ENCODE measurements around the gene MMS19. TPM values are rescaled to one million over a fixed set of nuclear protein-coding genes. Genes with fewer than 3 reads are reported as not detected.
A peak's percentile ranks its signal among the peaks of the same experiment; 100 is the strongest.
"Not testable (repeated sequence)": the region's sequence is repeated elsewhere in the genome, so short reads cannot be mapped to it uniquely, and the experiment has no call there.

The MMS19 gene
- total and polyA plus RNA-seq, 11 donors = 30.2 to 63.5 (median 48.1) TPM

GRCh38 chr10:97532935-97533671, 34.9 kb upstream of the MMS19 start:
- Histone ChIP-seq H3K4me1 (peaks cover 0 to 7% (median 0%) of the 10 kb centered on the region in 12 donors), H3K4me3 (no peak overlapping the region), H3K27ac (no peak overlapping the region), H3K9me3 (no peaks in the 10 kb centered on the region), H3K36me3 (no peaks in the 10 kb centered on the region), H3K27me3 (no peaks in the 10 kb centered on the region)
- intact Hi-C loops (cut with DNase I) = no loop called here
- DNase-seq = no peak
- TF ChIP-seq CTCF (IDR thresholded peaks at IDR 0.05) (no peak), POLR2A (IDR thresholded peaks at IDR 0.05) (no peak)
- 80 to 90% (median 84%) methylated on average over 8 to 12 of the region's 12 CpGs for WGBS, 4 donors
- ATAC-seq = peak in 1 of 4 donors; percentile 21

GRCh38 chr10:97531401-97531986, 33.3 kb upstream of the MMS19 start:
- no peak for DNase-seq
- Histone ChIP-seq H3K36me3 (no peaks in the 10 kb centered on the region), H3K4me1 (peaks cover 0 to 14% (median 0%) of the 10 kb centered on the region in 12 donors), H3K4me3 (no peak overlapping the region), H3K9me3 (no peaks in the 10 kb centered on the region), H3K27me3 (no peaks in the 10 kb centered on the region), H3K27ac (no peak overlapping the region)
- no peak for TF ChIP-seq POLR2A (IDR thresholded peaks at IDR 0.05)
- TF ChIP-seq CTCF (IDR thresholded peaks at IDR 0.05) = no peak
- ATAC-seq = no peak
- intact Hi-C loops (cut with DNase I) = no loop called here
- WGBS, 4 donors = 87 to 95% (median 92%) methylated on average over 9 to 10 of the region's 10 CpGs

GRCh38 chr10:97529685-97530465, 31.7 kb upstream of the MMS19 start:
- H3K4me3 ChIP-seq = no peak overlapping the region
- no peaks in the 10 kb centered on the region for H3K9me3 ChIP-seq
- intact Hi-C loops (cut with DNase I) = no loop called here
- WGBS, 4 donors = 77 to 81% (median 81%) methylated on average over 14 of the region's 14 CpGs
- no peaks in the 10 kb centered on the region for H3K36me3 ChIP-seq
- TF ChIP-seq CTCF (IDR thresholded peaks at IDR 0.05) = no peak
- TF ChIP-seq POLR2A (IDR thresholded peaks at IDR 0.05) = no peak
- H3K27ac ChIP-seq = no peak overlapping the region
- peaks cover 0 to 22% (median 4%) of the 10 kb centered on the region in 12 donors for H3K4me1 ChIP-seq
- no peaks in the 10 kb centered on the region for H3K27me3 ChIP-seq
- DNase-seq = no peak
- peak in 1 of 4 donors; percentile 41 for ATAC-seq

GRCh38 chr10:97528876-97529275, 30.7 kb upstream of the MMS19 start:
- H3K27me3 ChIP-seq; H3K9me3 ChIP-seq; H3K36me3 ChIP-seq; H3K4me3 ChIP-seq; intact Hi-C loops (cut with DNase I); ATAC-seq; DNase-seq; H3K27ac ChIP-seq: not testable (repeated sequence)
- WGBS, 4 donors = 80 to 98% (median 96%) methylated on average over 1 to 28 of the region's 29 CpGs; no CpG with 5 or more reads in 1 of the 4 donors
- peaks cover 0 to 27% (median 6%) of the 10 kb centered on the region in 12 donors for H3K4me1 ChIP-seq

Measured in heart left ventricle (tissue), 16 donors.